Activated T-helper 1 cell treated with anti-CD3 and anti-CD28 coated beads, Interleukin-12 subunit alpha, Interleukin-12 subunit beta, Interleukin-2, Interleukin-4 antibody, amounts not matched to agents 30 ng/mL and 10 ng/mL and 1 ng/mL, durations not matched to agents 14 hours and 24 hours and 36 hours (primary cell): ENCODE results near the gene GAS2L2. TPM values are rescaled to one million over a fixed set of nuclear protein-coding genes. Genes with fewer than 3 reads are reported as not detected.

ENCODE experiments used
- DNase-seq: peaks from one replicate; pipeline ENCODE4 v3.0.0; 2021; ENCODE audit warnings: low spot score
- H3K27ac Mint-ChIP-seq: one replicate; pipeline ENCODE4 v1.8.0; 2021; ENCODE audit warnings: mild to moderate bottlenecking, mixed read lengths
- H3K27me3 Mint-ChIP-seq: one replicate; pipeline ENCODE4 v1.8.0; 2022; ENCODE audit warnings: mild to moderate bottlenecking, moderate library complexity, mixed read lengths; ENCODE audit not compliant: insufficient read depth
- H3K36me3 Mint-ChIP-seq: one replicate; pipeline ENCODE4 v1.8.0; 2021; ENCODE audit warnings: low read depth, mixed read lengths
- H3K4me1 Mint-ChIP-seq: one replicate; pipeline ENCODE4 v1.8.0; 2021; ENCODE audit warnings: low read depth, mixed read lengths
- H3K4me3 Mint-ChIP-seq: one replicate; pipeline ENCODE4 v1.8.0; 2021; ENCODE audit warnings: mild to moderate bottlenecking, moderate library complexity, mixed read lengths
- H3K9me3 Mint-ChIP-seq: one replicate; pipeline ENCODE4 v1.8.0; 2021; ENCODE audit warnings: mixed read lengths
- intact Hi-C: fragments of 100-400 bp; cut with micrococcal nuclease; formaldehyde crosslinking; loops from one replicate; pipeline ENCODE4 v1.15.1; 2024
- total RNA-seq: library from RNA; stranded (reverse); gene quantifications from 2 replicates; pipeline ENCODE4 v1.2.3, GENCODE V29; 2022

The GAS2L2 gene
- total RNA-seq, 1 donor from 2014 or later, result 0.08 TPM

DNA sequence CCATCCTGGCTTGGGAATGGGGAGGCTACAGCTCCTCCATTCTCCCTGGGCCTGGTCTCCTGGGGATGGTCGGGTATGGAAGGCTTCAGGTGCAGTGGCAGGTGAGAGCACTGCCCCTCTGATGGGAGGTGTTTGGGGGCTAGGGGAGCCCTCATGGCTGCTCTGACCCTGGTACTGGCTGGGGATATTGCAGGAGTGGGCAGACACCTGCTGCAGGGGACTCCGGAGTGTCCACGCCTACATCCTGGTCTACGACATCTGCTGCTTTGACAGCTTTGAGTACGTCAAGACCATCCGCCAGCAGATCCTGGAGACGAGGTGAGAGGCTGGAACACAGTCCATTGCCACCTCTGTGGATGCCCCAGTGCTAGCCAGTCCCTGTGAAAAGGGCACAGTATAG is 12.8 kb downstream of the GAS2L2 start:
- H3K9me3 Mint-ChIP-seq, result no peaks in the 10 kb centered on the region
- peaks cover 27% of the 10 kb centered on the region for H3K27me3 Mint-ChIP-seq

DNA sequence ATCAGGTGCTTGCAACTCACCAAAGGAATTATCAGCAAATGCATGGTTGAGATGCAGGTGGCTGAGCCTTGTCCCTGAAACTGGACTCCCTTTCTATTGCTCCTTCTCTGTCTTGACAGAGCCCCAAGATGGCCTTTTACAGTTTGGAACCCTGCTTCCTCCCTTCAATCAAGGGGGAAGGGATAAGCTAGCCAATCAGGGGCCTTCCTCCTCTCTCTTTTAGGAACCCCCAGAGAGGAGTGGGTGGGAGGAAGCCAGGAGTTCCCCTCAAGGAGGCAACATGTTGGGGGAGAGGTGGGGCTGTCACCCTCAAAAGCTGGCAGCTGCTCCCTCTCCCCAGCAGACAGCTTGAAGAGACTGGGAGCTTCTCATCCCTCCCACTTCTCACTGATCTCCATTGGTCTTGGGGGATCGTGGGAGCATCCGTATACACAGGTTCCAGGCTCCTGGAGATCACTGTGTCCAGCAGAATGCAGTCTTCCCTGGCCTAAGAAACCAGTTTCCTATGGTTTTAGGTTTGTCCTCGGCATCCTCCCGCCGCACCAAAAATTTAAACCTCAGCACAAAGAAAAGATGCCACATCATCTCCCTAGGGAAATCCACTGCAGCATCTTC is 14.4 kb downstream of the GAS2L2 start:
- Mint-ChIP-seq H3K9me3 (no peaks in the 10 kb centered on the region), H3K4me3 (no peak overlapping the region), H3K4me1 (no peaks in the 10 kb centered on the region), H3K27me3 (peaks cover 26% of the 10 kb centered on the region), H3K36me3 (no peaks in the 10 kb centered on the region), H3K27ac (no peak overlapping the region)
- intact Hi-C loops, result no loop called here
- DNase-seq, result no peak

More for the DNA sequence above, 12.8 kb downstream of the GAS2L2 start:
- Mint-ChIP-seq H3K27ac (no peak overlapping the region), H3K4me1 (no peaks in the 10 kb centered on the region), H3K36me3 (no peaks in the 10 kb centered on the region), H3K4me3 (no peak overlapping the region)
- no peak for DNase-seq
- intact Hi-C loops, result loop anchor here (10.0 kb wide), 1 partner anchor 495 kb away; the partner anchor contains the start of gene SLFN5

DNA sequence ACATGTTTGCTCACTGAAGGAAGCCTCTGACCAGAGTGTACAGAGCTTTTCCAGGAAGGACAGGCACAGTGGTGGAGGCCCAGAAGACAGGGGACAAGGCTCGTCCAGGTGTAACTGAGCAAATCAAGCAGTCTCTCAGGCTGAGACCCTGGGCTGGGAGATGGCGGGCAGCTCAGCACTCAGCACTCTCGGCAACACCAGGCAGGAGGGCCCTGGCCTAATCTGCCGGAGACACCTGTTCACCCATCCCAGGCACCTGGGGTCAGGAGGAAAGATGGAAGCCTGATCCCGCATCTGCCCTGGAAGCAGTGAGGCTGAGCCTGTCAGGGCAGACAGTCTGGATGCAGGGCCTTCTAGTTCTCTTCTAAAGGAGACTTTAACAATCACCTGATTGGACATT is 16.8 kb downstream of the GAS2L2 start:
- H3K27ac Mint-ChIP-seq, result no peak overlapping the region
- no peaks in the 10 kb centered on the region for H3K36me3 Mint-ChIP-seq
- H3K9me3 Mint-ChIP-seq, result no peaks in the 10 kb centered on the region
- peaks cover 27% of the 10 kb centered on the region for H3K27me3 Mint-ChIP-seq
- no peak overlapping the region for H3K4me3 Mint-ChIP-seq
- intact Hi-C loops, result no loop called here
- DNase-seq, result no peak
- H3K4me1 Mint-ChIP-seq, result peaks cover under 1% of the 10 kb centered on the region

DNA sequence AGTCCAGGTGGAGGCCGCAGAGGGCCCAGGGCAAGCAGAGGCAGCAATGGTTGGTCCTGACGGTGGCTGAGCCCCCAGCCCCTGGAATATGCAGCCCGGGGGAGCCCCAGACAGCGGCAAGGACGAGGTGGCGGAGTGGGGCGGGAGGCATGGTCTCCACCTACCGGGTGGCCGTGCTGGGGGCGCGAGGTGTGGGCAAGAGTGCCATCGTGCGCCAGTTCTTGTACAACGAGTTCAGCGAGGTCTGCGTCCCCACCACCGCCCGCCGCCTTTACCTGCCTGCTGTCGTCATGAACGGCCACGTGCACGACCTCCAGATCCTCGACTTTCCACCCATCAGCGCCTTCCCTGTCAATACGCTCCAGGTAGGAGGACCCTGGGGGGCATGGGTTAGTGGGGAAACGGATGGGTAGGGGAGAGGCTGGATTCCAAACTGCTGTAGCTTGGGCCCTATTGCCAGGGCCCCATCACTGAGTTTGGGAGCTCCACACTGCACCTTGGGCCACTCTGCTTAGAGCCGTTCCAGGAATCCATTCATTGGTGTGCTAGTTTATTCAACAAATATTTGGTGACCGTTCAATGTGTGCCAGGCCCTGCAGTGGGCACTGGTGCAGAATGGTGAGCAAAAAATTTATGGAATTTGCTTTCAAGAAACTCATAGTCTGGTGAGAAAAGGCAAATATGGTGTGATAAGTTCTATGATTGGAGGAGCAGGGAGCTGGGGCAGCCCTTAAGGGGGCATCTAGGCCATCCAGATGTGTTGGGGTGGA is 17.8 kb downstream of the GAS2L2 start:
- no peak for DNase-seq
- intact Hi-C loops, result no loop called here
- no peak overlapping the region for H3K4me3 Mint-ChIP-seq
- peaks cover 5% of the 10 kb centered on the region for H3K36me3 Mint-ChIP-seq
- peaks cover 29% of the 10 kb centered on the region for H3K27me3 Mint-ChIP-seq
- peaks cover 11% of the 10 kb centered on the region for H3K4me1 Mint-ChIP-seq
- no peak overlapping the region for H3K27ac Mint-ChIP-seq
- H3K9me3 Mint-ChIP-seq, result no peaks in the 10 kb centered on the region

DNA sequence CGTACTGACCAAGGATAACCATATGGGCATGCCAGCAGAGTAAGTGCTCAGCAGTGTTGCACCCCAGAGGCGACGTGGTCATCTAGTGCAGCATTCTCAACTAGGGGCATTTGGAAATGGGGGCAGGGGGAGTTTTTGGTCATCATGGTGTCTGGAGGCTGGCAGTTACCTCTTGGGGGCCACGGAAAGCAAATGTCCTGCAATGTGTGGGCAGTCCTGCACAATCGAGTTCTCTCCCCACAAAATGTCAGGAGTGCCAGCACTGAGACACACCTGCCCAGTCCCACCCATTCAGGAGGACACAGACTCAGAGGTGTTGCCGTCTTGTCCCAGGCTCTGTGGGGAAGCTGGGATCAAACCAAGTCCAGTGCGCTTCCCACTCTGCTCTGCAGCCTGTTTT is 18.6 kb downstream of the GAS2L2 start:
- H3K36me3 Mint-ChIP-seq, result peaks cover 5% of the 10 kb centered on the region
- no peak overlapping the region for H3K27ac Mint-ChIP-seq
- no peak overlapping the region for H3K4me3 Mint-ChIP-seq
- intact Hi-C loops, result no loop called here
- H3K27me3 Mint-ChIP-seq, result peaks cover 23% of the 10 kb centered on the region
- DNase-seq, result no peak
- H3K4me1 Mint-ChIP-seq, result peaks cover 11% of the 10 kb centered on the region
- no peaks in the 10 kb centered on the region for H3K9me3 Mint-ChIP-seq

DNA sequence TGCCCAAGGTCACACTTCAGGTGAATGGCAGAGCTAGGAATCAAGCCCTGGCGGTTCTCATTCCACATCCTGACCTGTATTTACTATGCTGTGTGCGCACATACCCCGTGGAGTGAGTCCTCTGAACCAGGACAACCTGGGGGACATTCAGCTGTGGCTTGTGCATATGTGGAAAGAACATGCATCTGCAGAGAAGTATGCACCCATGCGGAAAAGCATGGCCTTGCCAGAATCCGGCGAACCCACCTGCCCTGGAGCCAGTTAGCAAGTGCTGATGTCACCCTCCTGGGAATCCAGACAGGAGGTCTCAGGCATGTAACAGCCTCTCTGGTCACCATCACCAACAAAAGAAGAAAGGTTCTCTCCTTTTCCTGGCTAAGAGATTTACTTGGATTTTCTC is 19.7 kb downstream of the GAS2L2 start:
- intact Hi-C loops, result no loop called here
- H3K27me3 Mint-ChIP-seq, result peaks cover 20% of the 10 kb centered on the region
- no peak overlapping the region for H3K4me3 Mint-ChIP-seq
- no peak overlapping the region for H3K27ac Mint-ChIP-seq
- peaks cover 8% of the 10 kb centered on the region for H3K36me3 Mint-ChIP-seq
- DNase-seq, result no peak
- peaks cover 11% of the 10 kb centered on the region for H3K4me1 Mint-ChIP-seq
- no peaks in the 10 kb centered on the region for H3K9me3 Mint-ChIP-seq

DNA sequence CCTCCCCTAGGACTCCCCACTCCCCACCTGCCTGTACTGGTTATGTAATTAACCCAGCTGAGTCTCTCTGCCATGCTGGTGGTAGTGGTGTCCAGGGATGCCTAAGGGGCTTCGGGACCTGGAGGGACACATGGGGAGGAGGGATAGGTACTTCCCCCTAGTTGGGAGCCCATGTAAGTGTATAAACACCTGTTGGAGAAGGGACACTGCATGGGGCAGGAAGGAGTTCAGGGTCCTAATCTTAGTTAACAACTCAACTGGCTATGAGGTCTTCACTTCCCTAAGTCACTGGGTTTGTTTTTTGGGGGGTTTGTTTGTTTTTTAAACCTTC is 20.3 kb downstream of the GAS2L2 start:
- Mint-ChIP-seq H3K4me3 (peak overlapping the region; percentile 46), H3K27ac (no peak overlapping the region), H3K36me3 (peaks cover 12% of the 10 kb centered on the region), H3K27me3 (peaks cover 20% of the 10 kb centered on the region), H3K4me1 (peaks cover 11% of the 10 kb centered on the region), H3K9me3 (no peaks in the 10 kb centered on the region)
- intact Hi-C loops, result no loop called here
- DNase-seq, result no peak

DNA sequence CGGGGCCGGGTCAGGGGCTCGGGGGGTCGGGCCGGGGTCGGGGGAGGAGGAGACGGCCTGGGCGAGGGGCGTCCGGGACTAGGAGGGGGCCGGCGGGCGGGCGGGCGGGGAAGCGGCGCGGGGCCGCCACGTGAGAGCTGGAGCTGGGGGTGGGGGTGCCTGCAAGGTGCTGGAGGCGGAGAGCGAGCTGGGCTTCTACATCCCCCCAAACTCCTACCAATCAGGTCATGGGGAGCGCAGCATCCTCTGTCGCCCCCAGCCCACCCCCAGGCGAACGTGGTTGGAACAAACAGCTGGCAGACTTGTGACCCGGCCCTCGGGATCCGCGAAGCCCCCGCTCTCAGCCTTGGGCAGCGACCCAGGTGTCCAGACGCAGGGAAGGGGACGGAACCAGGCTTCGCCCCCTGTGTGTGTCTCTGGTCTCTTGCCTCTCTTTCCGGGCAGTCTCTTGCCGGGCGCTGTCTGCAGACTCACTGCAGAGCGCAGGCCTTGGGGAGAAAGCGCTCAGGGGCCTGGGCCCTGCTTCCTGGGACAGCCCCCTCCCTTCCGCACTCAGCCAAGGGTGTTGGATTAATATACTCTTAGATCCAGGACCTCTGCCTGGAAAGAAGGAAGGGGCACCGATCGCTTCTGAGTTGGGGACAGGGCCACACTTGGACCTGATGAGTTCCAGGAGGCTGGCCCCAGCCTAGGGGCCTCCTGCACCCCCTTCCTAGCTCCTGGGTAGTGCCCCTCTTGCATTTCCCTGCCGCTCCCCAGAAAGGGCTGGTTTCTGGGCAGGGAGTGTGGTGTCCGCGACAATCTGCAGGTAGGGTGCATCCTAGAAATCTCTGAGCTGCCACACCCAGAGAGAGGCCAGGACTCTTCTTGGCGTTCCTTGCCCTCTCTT is 20.9 kb downstream of the GAS2L2 start:
- Mint-ChIP-seq H3K27me3 (peaks cover 20% of the 10 kb centered on the region), H3K4me3 (peak overlapping the region; percentile 46), H3K9me3 (no peaks in the 10 kb centered on the region), H3K4me1 (peaks cover 11% of the 10 kb centered on the region), H3K27ac (no peak overlapping the region), H3K36me3 (peaks cover 12% of the 10 kb centered on the region)
- intact Hi-C loops, result no loop called here
- no peak for DNase-seq

DNA sequence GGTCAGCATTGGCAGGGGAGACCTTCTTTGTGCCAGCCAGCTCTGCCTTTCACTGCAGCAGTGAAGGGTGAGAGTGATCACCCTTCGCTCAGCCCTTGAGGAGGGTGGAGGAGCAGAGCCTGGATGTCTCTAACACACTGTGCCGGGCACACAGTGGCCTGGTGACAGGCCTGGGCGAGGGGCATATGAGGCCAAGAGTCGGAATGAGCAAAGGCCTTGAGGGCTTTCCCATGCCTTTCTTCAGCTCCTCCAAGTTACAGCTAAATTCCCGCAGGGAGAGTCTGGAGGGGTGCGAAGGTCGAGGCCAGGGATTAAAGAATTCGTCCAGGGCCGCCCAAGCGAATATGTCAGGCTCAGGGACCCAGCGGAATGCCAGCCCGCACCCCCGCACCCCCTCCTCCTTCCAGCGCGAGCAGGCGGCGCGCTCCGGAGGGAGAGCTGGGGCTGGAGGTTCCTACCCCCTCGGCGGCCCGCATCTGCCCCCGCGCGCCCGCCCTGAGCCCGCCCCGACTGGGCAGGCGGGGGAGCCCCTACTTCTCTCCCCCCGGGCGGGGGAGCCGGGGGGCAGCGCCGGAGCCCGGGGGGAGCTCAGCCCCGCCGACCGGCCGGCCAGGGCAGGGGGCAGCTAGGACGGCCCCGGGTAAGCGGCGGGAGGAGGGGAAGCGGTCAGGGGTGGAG is 21.7 kb downstream of the GAS2L2 start, which contains the start of gene RASL10B:
Gene RASL10B (plus strand): TSS at position 401 of the 678 bp plus-strand sequence. CDS start 3,546 bp downstream, outside the sequence.
- Mint-ChIP-seq H3K9me3 (no peaks in the 10 kb centered on the region), H3K4me3 (peak within 1 kb of the TSS; percentile 46), H3K27ac (no peak within 1 kb of the TSS), H3K27me3 (peaks cover 20% of the 10 kb centered on the region), H3K4me1 (peaks cover 11% of the 10 kb centered on the region), H3K36me3 (peaks cover 12% of the 10 kb centered on the region)
- intact Hi-C loops, result no loop called here
- peak; percentile 11 for DNase-seq

DNA sequence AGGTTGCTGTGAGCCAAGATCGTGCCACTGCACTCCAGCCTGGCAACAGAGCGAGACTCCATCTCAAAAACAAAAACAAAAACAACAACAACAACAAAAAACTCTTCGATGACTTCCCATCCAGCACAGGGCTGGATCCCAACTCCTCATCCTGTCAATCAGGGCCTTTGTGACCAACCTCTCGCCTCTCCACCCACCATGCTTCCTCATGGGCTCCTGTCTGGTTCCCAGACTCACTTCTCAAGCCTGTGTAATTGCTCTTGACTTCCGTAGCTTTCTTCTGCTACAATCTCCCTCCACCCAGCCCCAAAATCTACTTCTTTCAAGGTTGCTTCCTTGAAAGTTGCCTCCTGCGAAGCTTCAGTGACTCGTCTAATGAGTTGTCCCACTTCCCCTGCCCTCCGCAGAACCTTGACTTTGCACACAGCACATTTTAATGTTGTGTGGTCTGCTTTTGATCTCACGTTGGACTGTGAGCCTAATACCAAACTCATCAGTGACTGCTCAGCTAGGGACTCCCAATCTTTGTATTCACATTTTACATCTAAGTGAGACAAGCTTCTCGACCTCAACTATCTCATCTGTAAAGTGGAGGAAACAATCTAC is 22.5 kb downstream of the GAS2L2 start:
- Mint-ChIP-seq H3K4me1 (peaks cover 11% of the 10 kb centered on the region), H3K36me3 (peaks cover 17% of the 10 kb centered on the region), H3K9me3 (no peaks in the 10 kb centered on the region), H3K4me3 (peak overlapping the region; percentile 43), H3K27me3 (peaks cover 20% of the 10 kb centered on the region), H3K27ac (no peak overlapping the region)
- intact Hi-C loops, result no loop called here
- no peak for DNase-seq

DNA sequence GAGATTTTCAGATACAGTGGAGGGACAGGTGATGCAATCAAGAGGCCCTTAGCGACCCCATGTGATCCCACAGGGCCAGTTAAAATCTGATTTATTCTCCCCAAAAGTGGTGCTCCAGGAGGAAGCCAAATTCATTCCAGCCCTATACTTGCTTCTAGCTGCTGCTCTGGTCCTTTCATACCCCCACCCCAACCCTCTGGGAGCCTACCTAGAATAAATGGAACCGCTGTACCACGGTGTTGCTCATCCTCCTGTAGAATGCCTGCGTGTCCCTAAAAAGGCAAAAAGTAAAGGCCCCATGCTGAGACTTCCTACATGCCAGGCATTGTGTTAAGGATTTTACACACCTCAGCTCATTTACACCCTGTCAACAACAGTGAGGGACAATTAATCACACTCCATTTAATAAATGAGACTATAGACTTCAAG is 23.6 kb downstream of the GAS2L2 start:
- H3K36me3 Mint-ChIP-seq, result peaks cover 27% of the 10 kb centered on the region

DNA sequence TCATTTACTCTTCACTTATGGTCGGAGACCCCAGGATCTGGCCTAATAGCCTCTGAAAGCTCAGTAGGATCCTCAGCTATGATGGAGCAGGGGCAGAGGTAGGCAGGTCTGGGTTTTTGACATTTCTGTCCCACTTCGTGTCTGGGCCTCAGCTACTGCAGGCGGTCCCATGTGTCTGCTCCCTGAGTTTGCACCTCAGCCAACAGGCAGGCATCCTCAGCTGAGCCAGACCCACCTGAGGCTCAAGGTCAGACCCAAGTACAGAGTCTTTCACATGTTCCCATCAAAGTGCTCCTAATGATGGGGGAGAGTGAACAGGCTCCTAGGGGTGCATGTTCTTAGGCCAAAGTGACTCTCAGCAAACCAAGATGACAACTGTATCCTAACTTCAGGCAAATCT is 24.5 kb downstream of the GAS2L2 start:
- Mint-ChIP-seq H3K9me3 (no peaks in the 10 kb centered on the region), H3K4me1 (peaks cover 11% of the 10 kb centered on the region), H3K27me3 (peaks cover 18% of the 10 kb centered on the region), H3K36me3 (peaks cover 34% of the 10 kb centered on the region), H3K4me3 (no peak overlapping the region), H3K27ac (no peak overlapping the region)
- DNase-seq, result no peak
- intact Hi-C loops, result no loop called here

More for the DNA sequence above, 23.6 kb downstream of the GAS2L2 start:
- DNase-seq, result no peak
- Mint-ChIP-seq H3K9me3 (no peaks in the 10 kb centered on the region), H3K27ac (no peak overlapping the region), H3K4me1 (peaks cover 11% of the 10 kb centered on the region), H3K4me3 (no peak overlapping the region), H3K27me3 (peaks cover 20% of the 10 kb centered on the region)
- intact Hi-C loops, result no loop called here
